ENCODE results near the gene TCFL5.

GRCh38 chr20:62839816-62840215 is 21.8 kb downstream of the TCFL5 start:
- no peak for TF ChIP-seq CREB1 (CRISPR knock-in tag; IDR thresholded peaks at IDR 0.05)
- TF ChIP-seq SMAD3 (CRISPR knock-in tag; IDR thresholded peaks at IDR 0.05; ENCODE audit: borderline replicate concordance): no peak
- TF ChIP-seq JUN (CRISPR knock-in tag; IDR thresholded peaks at IDR 0.05): no peak
- no peak for TF ChIP-seq ZNF138 (CRISPR knock-in tag; conservative IDR thresholded peaks at IDR 0.05)
- TF ChIP-seq CTCF (IDR thresholded peaks at IDR 0.05): no peak
- no peak for TF ChIP-seq ZNF263 (CRISPR knock-in tag; IDR thresholded peaks at IDR 0.05; ENCODE audit: low read depth)

All from WTC11 (cell line).